Measurements from ENCODE around the gene MAP6.

GRCh38 chr11:75563501-75563977 lies 105.3 kb downstream of the MAP6 start:
- TF ChIP-seq CTCF (IDR thresholded peaks at IDR 0.05) (no peak), POLR2A (IDR thresholded peaks at IDR 0.05) (no peak)
